Measurements from ENCODE around the gene TCN1.

The TCN1 gene

GRCh38 chr11:59877325-59877724 lies 11.0 kb upstream of the TCN1 start:
- TF ChIP-seq CTCF (IDR thresholded peaks at IDR 0.05; ENCODE audit: control extremely low read depth, extremely low read depth, low read depth, missing control alignments), result no peak
- no peak for DNase-seq (ENCODE audit: extremely low spot score)
- ChIA-PET POLR2A (no interaction called here), CTCF (no interaction called here)

DNA sequence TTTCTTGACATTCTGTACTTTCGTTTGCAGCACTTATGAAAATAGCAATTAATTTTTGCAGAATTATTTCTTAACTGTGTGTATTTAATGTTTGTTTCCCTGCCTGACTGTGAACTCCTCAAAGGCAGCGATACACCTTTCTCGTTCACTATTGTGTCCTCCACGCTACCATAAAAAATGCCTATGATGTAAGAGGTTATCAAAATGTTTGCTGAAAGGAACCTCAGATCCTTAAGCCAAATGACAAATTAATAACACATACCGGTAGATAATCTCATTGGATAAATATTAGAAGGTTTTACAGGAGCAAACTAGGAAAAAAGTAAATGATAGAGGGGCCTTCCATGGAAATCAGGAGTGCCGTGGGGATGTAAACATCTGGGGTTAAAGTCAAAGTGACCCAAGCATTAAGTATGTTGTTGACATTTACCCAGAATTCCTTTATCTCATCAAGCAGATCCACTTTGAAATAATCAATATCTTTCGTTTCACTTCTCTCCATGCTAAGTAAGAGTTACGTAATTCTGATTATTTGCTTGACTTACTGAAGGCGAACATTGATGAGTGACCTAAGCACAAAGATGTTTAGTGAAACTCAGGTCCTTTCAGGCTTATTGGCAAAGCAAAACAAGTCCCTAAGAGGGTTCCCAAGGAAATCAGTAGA lies 9.7 kb upstream of the TCN1 start:
- ChIA-PET POLR2A (no interaction called here), CTCF (interaction anchor here (1.6 kb wide), 1 partner anchor 11 kb away, joined by 4 read pairs; no protein-coding TSS in a partner anchor)
- DNase-seq (ENCODE audit: extremely low spot score), result no peak
- no peak for TF ChIP-seq CTCF (IDR thresholded peaks at IDR 0.05; ENCODE audit: control extremely low read depth, extremely low read depth, low read depth, missing control alignments)

DNA sequence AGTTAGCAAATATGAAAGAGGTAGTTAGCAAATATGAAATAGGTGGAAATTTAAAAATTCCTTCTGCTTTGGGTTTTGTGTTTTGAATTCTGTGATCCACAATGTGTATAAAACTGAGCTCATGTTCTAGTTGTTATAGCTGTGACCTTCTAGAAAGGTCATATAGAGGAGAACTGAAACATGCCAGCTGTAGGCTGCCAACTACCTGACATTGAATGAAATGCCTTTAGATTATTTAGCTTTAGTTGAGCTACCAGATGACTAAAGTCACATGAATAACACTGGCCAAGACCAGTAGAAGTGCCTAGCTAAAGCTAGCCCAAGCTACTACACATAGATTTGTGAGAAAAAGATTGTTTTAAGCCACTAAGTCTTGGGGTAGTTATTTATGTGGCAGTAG lies 5.8 kb upstream of the TCN1 start:
- TF ChIP-seq CTCF (IDR thresholded peaks at IDR 0.05; ENCODE audit: control extremely low read depth, extremely low read depth, low read depth, missing control alignments), result no peak
- ChIA-PET POLR2A (no interaction called here), CTCF (interaction anchor here (1.2 kb wide), 2 partner anchors 10 to 11 kb away, joined by 3 read pairs; no protein-coding TSS in a partner anchor)
- no peak for DNase-seq (ENCODE audit: extremely low spot score)

- no peak for DNase-seq (ENCODE audit: extremely low spot score)
- POLR2A ChIA-PET, result no interaction called here
- TF ChIP-seq CTCF (IDR thresholded peaks at IDR 0.05; ENCODE audit: control extremely low read depth, extremely low read depth, low read depth, missing control alignments), result no peak
- CTCF ChIA-PET, result no interaction called here
Observed at GRCh38 chr11:59867946-59868345, 1.7 kb upstream of the TCN1 start.

GRCh38 chr11:59866836-59867235 lies 549 bp upstream of the TCN1 start:
- ChIA-PET CTCF (no interaction called here), POLR2A (no interaction called here)
- TF ChIP-seq CTCF (IDR thresholded peaks at IDR 0.05; ENCODE audit: control extremely low read depth, extremely low read depth, low read depth, missing control alignments), result no peak
- no peak for DNase-seq (ENCODE audit: extremely low spot score)

DNA sequence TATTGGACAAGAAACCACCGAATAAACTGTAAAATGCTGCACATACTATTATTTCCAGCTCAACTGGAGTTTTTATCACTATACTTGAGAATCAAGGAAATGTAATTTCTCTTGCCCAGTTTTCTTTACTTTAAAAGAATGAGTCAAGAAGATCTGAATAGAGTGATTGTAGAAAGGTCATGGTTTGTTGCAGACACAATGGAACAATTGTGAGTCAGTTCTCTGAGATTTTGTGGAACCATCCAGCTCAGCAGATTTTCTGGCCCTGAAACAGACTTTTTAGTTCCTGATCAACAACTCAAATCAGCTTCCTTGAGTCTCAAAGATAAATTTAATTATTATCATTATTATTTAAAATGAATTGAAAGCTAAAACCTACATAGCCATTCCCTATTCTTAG lies 1.3 kb downstream of the TCN1 start:
- ChIA-PET CTCF (interaction anchor here (0.9 to 1.4 kb wide), 3 partner anchors 10 to 59 kb away, joined by 3 to 4 read pairs (median 4); no protein-coding TSS in a partner anchor), POLR2A (no interaction called here)
- no peak for TF ChIP-seq CTCF (IDR thresholded peaks at IDR 0.05; ENCODE audit: control extremely low read depth, extremely low read depth, low read depth, missing control alignments)
- no peak for DNase-seq (ENCODE audit: extremely low spot score)
